Ovary (tissue), 3 donors: ENCODE measurements around the gene FAM83C.

Source experiments
- CTCF ChIP-seq, 3 donors: fragments of 450-650 bp in 2 of 3; fragments of 200-600 bp in 1 of 3; IDR thresholded peaks; one replicate each; pipeline versions ENCODE4 v1.5.1 to v1.8.0; 2016 to 2022; ENCODE audit warnings: antibody characterized with exemption in 3 of 3, mild to moderate bottlenecking in 1 of 3
- EP300 ChIP-seq: sonication (generic); formaldehyde crosslinking; IDR thresholded peaks from one replicate; pipeline ENCODE4 v1.6.1; 2017; ENCODE audit warnings: antibody characterized with exemption
- POLR2A ChIP-seq: fragments of 450-650 bp; IDR thresholded peaks from one replicate; pipeline ENCODE4 v1.6.1; 2017; ENCODE audit warnings: antibody characterized with exemption, mild to moderate bottlenecking, moderate library complexity
- donor health status: DM: no; HTN: no; CAD: no.

GRCh38 chr20:35334311-35335101 is 42.3 kb upstream of the FAM83C start:
- TF ChIP-seq CTCF (IDR thresholded peaks at IDR 0.05) (no peak), POLR2A (no peak), EP300 (no peak)
